ENCODE results near the gene MACROD1.

MACROD1 gene

DNA sequence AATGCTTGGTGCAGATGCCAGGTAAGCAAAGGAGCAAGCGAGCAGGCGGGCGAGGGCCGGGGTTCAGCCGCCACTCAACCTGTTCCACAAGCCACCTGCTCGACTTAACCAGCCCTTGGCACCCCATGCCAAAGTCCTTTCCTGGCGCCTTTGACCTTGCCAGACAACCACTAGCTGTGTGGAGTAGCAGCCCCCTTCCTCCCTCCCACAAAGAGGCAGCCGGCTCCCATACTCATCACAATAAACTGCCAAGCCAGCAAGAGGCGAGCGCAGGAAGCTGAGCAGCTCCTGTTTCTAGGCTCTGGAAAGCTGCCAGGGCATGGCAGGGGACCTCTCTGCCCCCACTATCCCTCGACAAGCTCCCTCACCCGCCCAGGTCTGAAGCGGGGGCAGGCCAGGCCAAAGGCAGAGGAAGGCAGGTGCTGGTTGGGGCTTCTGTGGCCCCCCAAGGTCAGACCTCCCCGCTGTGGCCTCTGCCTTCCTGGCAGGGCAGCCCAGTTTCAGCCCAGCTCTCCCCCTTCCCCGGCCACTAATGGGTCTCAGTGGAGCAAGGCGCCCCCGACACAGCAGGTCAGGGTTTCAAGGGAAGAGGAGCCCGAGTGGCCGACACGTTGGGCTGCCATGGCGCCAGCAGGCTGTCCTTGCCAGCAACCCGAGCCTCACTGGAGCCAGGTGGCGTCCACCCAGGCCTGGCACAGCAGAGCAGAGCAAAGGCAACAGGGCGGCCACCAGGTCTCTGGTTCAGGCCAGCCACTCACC is 15.3 kb downstream of the MACROD1 start:
- peak; percentile 71 for DNase-seq

DNA sequence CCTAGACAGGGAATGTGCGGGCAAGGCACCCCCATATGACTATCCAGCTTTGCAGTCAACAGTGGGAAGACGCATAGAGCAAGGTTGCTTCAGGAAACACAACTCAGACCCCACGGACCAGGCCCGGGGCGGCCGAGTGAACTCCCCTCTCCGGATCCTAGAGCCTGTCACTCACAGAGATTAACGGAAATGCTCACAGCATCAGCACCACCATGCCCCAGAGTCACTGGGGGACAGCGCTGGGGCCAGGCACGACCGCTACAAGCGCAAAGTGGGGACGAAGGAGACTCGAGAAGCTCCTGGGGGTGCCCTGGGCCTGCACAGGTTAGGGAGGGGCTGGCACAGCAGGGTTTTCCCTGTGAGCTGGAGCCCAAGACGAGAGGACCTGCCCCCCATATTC is 15.9 kb downstream of the MACROD1 start:
- no peak for DNase-seq

DNA sequence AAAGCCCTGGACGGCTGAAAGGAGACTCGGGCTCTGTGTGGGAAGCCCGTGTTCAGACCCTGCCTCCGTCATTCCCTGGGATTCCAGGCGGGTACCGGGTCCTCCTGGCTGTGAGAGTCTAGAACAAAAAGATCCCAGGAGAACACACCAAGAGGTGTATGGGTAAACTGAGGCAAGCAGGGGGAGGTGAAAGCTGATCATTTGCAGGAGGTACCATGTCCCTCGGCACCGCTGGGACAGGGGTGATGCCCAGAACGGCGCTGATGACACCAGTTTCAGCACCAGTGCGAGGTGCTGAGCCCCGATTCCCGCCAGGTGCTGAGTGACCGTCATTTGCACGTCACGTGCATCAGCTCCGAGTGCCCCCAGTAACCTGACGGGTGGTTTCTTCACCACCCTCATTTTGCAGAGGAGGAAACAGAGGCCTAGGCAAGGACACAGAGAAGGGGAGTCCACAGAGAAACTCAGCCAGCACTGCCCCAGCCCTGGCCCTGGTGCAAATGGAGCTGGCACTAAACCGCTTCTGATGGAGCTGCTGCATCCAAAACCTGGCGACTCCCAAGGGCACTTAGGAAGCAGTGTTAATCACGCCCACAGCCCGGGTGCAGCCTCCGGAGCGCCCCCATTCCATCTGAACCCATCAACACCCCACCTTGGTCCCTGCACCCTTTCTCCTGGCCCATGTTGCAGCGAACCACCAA is 16.8 kb downstream of the MACROD1 start:
- no peak for DNase-seq

DNA sequence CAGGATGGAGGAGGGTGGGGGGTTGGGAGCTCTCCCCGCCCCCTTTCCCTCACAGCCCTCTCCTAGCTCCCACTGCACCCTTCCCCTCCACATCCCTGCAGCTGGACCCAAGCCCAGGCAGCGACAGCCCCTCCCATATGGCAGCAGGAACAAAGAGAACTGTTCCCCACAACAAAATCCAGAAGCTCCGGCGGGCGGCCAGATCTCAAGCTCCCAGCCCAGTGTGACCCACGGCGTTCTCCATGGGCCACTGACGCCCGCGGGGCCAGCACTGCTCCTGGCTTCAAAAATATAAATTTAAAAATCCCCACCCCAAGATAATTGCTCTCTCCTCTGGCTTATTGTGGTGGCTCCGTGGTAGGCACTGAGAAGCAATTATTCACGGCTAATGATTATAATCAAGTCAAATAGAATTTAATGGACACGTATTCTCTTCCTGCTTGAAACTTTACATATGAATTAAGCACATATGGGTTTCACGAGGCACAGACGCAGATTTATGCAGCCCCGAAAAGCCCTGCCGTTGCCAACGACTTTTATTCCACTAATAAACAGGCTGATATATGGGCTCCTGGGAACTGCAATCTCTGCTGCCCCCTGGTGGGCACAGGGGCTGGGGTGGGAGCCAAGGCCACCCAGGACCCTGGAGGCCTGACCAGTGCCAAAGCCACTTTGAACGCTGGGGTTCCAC is 17.5 kb downstream of the MACROD1 start:
- DNase-seq: peak; percentile 41

DNA sequence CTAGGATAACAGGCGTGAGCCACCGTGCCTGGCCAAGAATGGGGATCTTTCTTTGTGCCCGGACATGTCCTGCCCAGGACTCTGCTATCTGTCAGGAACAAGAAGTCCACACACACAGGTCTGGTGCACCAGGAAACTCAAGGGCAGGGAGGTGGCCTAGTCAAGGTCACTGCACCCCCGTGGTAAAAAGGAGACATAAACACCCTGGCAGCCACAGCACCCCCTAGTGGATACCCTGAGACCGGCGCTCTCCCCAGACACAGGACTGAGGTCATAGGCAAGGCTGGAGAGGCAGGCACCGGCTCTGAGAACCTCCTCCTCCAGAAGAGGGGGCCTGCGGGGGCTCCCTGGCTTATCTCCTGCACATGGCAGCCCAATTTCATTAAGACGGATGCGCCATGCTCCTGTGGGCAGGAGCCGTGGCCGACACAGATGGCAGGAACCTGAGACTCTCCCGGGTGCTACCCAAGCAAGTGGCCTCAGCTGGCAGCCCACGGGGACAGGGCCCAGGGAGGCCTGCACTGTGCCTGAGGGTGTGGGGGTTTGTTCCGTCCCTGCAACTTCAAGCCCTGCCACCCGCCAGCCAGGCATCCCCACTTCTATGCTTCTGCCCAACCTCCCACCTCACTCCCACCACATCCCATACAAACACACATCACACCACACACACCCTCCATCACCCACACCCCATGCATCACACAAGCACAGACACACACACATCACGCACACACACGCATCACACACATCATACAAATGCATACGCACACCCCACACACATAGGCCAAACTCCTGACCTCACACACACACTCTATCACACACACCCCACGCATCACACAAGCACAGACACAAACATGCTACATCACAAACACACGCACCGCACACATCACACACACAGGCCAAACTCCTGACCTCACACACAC is 19.6 kb downstream of the MACROD1 start:
- no peak for DNase-seq

DNA sequence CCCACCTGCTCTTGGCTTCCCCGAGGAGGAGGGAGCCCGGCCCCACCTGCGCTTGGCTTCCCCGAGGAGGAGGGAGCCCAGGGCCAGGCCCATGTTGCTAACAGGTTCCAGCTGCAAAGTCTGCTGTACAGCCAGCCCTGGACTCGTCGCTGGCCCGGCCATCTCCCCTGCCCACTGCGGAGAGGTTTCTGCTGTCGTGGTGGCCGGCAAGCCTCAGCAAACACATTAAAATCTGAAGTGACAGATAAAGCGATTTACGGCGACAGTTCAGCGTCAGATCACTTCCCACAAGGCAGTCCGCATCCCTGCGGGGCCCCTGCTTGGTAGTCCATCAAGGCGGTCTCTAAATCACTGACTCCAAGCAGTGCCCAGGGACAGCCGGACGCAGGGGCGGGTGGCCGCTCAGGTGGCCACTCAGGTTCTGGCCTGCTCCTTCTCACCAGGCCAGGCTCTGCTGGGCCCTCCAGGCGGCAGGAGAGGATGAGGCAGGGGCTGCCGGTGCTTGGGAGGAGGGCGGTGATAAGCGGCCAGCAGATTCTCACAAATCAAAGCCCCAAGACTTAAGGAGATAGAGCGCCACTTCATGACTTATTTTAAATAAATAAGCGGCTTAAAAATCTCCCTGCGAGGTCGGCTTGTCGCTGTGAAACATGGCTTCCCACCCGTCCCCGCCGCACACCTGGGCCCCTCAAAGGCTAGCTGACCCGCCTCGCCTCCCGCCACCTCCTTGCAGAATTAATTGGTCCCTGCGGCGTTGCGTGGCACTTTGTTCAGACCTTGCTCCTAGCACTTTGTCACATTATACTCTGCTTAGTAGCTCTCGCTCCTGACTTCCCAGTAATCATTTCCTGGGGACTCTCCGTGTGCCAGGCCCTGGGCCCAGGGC is 21.1 kb downstream of the MACROD1 start:
- DNase-seq: no peak

DNA sequence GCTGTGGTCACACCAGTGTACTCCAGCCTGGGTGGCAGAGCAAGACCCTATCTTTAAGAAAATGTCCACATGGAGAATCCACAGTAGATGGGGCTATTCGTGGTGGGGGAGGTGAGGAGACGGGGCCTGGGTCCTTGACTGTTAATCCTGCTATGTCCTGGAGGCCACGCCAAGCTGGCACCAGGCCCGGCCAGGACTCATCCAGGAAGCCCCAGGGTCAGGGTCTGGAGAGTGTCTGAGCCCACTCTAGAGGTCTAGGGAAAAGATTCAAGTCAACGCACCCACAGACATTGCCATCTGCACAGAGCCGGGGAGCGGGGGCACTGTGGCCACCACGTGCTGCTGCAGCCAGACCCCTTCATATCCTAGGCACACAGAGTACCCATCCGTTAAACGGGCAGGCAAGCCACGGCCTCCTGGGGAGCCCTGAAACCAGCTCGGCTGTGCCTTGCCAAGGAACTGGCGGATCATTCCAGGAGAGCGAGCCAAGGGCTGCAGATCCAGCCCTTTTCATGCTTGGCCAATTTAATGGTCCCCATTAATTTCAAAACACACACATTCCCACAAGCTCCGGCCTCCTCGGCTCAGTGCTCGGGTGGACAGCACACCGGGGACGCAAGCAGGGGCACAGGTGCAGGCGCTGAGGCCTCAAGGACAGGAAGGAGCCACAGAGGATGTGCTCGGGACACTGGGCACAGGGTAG is 24.7 kb downstream of the MACROD1 start:
- DNase-seq: no peak

DNA sequence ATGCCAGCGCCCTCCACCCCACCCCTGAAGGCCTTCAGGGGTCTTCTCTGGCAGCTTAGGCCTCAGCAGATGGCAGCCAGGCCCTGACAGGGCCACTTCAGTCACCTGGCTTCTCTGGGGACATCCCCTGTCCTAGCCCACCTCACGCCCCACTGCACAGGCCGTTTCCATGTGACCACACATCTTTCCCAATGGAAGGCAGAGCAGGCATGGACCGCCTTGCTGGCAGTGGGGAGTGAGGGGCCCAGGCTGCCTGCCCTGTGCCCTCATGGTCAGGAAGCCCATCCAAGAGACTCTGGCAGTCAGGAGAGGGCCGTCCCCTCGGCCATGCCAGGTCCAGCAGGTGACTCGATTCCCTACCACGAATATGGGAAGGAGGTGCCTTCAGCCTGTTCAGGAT is 25.8 kb downstream of the MACROD1 start:
- DNase-seq: no peak

DNA sequence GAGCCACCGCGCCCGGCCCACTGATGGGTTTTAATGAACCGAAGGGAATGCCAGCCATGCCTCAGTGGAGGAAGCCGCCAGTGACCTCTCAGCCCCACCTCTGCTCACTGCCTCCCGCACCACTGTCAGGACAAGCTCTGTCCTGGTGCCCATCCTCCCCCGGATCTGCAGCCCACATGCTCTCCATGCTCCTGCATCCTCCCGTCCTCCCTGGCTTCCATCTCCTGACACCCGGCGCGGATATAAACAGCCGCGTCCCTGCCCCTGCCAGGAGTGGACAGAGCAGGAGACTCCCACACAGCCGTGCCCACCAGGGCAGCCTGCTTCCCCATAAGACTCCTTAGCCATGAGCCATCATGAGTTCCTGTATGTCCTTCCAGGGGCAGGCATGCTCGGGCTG is 26.9 kb downstream of the MACROD1 start:
- no peak for DNase-seq

DNA sequence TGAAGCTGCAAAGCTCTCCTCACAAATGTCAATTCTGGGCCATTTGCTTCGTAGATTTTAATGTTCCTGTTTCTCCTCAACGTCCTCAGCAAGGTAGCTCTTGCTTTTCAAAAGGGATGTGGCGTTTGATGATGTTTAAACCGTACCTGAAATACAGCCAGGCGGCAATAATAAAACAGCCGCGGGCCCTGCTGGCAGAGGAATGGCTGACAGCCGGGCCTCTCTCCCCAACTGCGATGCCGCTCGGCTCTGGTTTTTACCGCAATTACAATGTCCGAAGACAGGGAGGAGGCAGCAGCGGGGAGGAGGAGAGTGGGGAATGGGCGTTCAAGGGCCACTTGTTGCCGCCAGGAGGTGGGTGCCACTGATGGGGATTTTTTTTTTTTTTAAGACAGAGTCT is 27.5 kb downstream of the MACROD1 start:
- DNase-seq: no peak

DNA sequence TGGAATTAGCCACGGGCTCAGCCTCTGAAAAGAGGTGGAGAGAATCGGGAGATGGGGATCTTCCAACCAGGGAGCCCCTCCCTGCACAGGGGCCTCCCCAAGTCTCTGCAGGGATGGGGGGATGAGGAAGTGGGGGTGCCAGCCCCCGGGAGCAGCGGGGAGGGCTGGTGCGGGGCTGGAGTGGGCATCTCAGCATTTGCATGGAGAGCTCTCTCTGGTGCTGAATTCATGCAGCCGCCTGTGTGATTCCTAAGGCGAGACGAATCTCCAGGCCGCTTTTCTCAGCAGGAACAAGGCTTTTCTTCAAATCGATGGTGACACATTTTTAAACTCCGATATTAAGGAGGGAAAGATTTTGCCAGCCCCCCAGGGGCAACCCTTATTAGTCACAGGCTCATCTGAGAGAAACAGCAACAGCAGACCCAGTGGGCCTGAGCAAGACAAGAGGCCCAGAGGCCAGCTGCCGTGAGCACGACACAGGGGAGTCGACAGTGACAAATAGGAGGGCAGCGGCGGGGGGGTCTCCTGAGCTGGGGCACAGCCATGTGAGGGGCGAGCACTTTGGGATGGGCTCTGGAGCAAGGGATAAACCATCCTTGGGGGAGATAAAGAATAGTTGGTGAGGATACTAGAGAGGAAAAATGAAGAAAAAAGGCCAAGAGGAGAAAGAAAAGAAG is 29.0 kb downstream of the MACROD1 start:
- no peak for DNase-seq

DNA sequence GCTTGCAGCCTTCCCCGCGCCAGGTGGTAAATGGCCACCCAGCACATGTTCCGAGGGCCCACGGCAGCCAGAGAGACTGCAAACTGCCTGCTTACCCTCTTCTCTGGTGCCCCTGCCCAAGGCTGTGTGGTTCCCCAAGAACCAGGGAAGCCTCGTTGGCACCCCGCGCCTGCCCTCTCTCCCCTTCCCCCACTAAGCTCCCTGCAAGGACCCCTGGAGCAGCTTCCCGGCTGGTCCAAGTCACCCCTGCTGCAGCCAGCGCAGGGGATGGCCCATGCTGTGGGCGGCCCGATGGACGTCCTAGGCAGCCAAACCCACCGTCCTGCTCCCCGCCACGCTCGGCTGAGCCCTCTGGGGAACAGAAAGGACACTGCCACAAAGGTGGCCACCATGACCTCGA is 30.2 kb downstream of the MACROD1 start:
- DNase-seq: no peak

DNA sequence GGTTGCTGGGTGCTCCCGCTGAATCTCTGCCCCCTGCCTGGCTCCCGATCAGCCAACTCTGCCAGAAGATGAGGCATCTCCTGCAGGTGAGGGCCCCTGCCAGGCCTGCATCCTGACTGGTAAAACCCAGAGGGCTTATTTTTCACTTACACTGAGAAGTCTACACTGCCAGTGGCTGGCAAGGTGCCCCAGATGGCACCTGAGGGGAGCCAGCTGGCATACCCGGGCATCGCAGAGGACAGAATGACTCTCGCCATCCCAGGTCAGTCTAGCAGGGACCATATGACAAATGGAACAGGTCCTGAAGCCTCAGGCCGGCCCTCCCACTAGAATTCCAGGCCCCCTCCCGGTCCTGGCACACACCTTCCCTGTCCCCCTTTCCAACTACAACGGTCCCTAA is 30.9 kb downstream of the MACROD1 start:
- no peak for DNase-seq

DNA sequence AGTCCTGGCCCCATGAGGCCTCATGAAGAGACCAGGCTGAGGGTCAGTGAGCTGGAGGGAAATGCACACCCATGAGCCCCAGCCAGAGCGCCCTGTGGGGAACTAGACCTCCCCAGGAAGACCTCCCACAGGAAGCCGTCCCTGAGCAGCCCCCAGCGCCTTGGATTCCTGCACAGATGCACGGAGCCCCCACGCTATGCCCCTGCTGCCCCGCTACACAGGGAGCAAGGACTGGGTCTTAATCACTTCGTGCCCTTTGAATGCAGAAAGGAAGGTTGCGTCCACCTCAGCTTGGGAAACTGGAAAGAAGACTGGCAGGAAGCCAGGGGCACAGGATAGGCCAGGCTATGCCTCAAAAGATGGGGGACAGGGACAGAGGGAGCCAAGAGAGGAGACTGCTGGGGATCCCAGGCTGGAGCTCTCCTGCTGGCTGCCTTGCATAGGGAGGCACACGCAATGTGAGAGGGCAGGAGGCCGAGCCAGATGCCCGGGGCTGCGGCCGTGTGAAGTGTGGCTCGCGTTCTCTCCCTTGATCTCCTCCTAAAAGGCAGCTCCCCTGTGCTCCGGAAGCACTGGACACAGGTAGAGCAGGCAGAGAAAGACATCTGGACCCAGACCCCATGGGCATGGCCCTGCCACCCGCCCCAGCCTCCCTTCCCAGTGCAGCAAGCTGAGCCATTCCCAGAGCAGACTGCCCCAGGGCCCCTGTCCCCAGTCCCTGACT is 32.8 kb downstream of the MACROD1 start:
- no peak for DNase-seq

DNA sequence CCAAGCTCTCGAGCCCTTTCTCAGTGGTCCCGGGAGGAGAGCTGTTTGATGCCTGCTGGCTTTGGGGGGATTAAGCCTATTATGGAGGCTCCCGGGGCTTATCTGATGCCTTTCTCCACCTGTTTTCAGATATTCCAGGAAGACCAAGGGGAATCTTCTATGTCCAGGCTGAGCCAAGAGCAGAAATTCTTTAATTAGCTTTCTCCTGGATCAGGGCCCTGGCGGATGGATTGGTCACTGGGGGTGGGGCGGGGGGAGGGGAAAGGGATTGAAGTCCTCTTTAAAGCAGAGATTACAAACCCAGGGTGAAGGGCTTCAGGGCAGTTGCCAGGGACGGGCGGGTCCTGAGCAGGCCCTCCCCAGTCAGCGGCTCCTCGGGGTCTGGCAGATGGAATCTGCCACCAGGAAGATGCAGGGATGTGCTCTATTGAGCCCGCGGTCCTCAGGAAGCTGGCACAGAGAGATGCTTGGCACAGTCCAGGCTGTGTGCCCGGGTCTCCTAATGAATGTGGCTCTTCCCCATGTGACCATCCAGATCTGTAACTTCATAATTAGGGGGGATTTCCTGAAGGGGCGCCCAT is 33.6 kb downstream of the MACROD1 start:
- peak; percentile 54 for DNase-seq

DNA sequence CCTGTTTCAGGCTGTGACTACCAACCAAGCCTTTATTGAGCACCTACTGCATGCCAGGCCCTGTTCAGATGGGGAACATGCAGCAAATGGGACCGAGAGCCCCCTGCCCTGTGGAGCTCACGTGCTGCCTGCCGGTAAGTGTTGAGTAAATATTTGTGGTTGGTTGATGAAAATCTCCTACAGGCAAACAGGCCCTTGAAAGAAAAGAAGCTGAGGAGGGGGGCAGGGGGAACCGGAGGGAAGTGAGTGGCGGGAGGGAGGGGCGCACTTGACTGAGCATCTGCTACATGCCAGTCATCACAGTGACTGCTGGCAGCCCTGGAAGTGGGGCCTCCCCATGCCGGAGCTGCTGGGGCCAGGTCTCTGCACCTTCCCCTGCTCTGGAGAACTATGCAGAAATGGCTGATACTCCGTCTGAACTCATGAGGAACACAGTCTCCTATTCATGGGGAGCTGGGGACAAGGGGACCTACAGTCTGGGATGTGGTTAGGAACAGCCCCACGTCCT is 34.2 kb downstream of the MACROD1 start:
- peak; percentile 53 for DNase-seq

DNA sequence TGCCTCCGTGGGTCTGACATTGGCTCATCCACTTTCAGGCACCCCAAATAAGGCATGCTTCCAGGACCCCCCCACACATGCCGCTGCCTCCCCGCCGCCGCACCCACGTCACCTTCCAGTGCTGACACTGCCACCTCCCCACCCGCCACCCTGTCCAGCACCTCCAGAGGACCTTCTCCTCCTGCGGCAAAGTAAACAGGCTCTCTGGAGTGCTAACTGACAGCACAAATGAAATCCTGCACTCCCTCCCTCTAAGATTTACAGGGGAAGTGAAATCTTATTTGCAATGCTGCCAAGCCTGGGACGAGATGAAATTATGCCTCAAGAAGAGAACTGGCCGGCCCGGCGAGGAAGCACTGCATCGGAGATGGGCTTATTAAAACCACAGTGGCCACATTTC is 35.3 kb downstream of the MACROD1 start:
- DNase-seq: no peak

DNA sequence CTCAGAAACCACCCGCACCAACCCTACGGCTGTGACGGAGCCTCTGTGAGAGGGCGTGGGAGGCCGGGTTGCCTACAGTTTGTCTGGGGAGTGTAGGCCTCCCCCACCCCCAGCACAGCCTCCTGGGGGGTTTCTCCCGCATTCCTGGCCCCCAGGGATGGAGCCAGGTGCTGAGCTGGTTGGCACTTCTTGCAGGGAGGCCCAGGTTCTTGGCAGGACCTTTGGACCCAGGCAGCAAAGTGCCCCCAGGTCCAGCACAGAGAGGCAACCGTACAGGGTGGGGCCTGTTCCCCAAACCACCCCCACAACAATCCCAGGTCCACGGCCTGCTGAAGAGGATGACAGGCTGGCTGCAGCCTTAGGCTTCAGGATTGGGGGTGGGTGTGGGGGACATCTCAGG is 36.5 kb downstream of the MACROD1 start:
- DNase-seq: no peak

DNA sequence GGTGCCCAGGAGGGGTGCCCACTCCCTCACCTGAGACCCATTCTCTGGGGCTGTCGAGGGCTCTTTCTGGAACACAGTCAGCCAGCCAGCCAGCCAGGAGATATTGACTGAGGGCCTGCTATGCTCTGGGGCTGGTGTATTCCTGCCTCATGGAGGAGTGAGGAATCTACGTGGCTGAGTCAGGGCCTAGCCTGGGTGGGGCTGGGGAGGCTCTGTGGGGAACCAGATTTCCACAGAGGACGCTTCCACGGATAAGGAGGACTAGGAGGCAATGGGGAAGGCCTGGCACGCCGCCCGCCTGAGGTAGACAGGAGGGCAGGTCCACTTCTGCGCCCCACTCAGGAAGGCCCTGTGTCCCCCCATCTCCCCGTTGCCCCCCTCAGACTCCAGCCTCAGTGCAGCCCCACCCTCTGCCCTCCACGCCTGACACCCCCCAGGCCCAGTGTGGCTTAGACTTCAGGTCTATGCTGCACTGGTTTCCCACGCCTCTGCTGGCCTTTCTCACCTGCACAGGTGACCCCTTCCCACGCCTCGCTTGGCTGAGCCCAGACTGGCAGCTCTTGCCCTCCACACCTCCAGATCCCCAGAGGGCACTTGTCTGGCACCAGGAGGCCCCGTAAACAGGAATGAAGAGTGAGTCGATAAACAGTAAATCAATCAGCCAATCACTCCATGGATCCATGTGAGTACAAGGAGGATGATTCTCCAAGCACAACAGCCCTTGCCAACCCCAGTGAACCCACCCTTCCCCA is 37.5 kb downstream of the MACROD1 start:
- no peak for DNase-seq
